HepG2 (cell line): ENCODE measurements around the gene NME4. TPM values are rescaled to one million over a fixed set of nuclear protein-coding genes. Genes with fewer than 3 reads are reported as not detected.

Experiments used
- HDAC2 ChIP-seq: sonication (generic); formaldehyde crosslinking; IDR thresholded peaks from 2 replicates; pipeline ENCODE4 v1.4.0; 2020; ENCODE audit warnings: missing genetic modification reagents
- ISL2 ChIP-seq: sonication (generic); formaldehyde crosslinking; IDR thresholded peaks from 2 replicates; pipeline ENCODE4 v1.5.0; 2020; ENCODE audit warnings: missing genetic modification reagents
- MLLT10 ChIP-seq: sonication (generic); formaldehyde crosslinking; IDR thresholded peaks from 2 replicates; pipeline ENCODE4 v1.4.0; 2020; ENCODE audit warnings: missing genetic modification reagents
- MTA3 ChIP-seq: sonication (generic); formaldehyde crosslinking; IDR thresholded peaks from 2 replicates; pipeline ENCODE4 v1.4.0; 2020; ENCODE audit warnings: missing genetic modification reagents
- NCOA2 ChIP-seq: sonication (generic); formaldehyde crosslinking; IDR thresholded peaks from 2 replicates; pipeline ENCODE4 v1.8.0; 2022; ENCODE audit warnings: inconsistent platforms
- NFIC ChIP-seq: IDR thresholded peaks from 2 replicates; pipeline ENCODE4 v1.6.1; 2012; ENCODE audit warnings: mild to moderate bottlenecking, low read length, inconsistent platforms
- RFX1 ChIP-seq: fragments of 450-650 bp; IDR thresholded peaks from 2 replicates; pipeline ENCODE4 v1.6.1; 2017
- SIN3A ChIP-seq: IDR thresholded peaks from 2 replicates; pipeline ENCODE4 v1.6.1; 2011; ENCODE audit warnings: low read depth, mild to moderate bottlenecking, control low read depth, low read length, borderline replicate concordance
- SPEN ChIP-seq: sonication (generic); formaldehyde crosslinking; IDR thresholded peaks from 2 replicates; pipeline ENCODE4 v1.5.1; 2020; ENCODE audit warnings: low read depth, mild to moderate bottlenecking, missing genetic modification reagents
- TEAD3 ChIP-seq: optimal IDR thresholded peaks from 2 replicates; pipeline ENCODE3; 2016; ENCODE audit warnings: borderline replicate concordance
- ZC3H4 ChIP-seq: sonication (generic); formaldehyde crosslinking; IDR thresholded peaks from 2 replicates; pipeline ENCODE4 v1.4.0; 2020; ENCODE audit warnings: missing genetic modification reagents, borderline replicate concordance
- ZNF776 ChIP-seq: sonication (generic); formaldehyde crosslinking; IDR thresholded peaks from 2 replicates; pipeline ENCODE4 v1.4.0; 2020; ENCODE audit warnings: mild to moderate bottlenecking, missing genetic modification reagents
- ZNF788 ChIP-seq: sonication (generic); formaldehyde crosslinking; IDR thresholded peaks from 2 replicates; pipeline ENCODE4 v1.5.0; 2020; ENCODE audit warnings: mild to moderate bottlenecking, missing genetic modification reagents, borderline replicate concordance
- ZNF891 ChIP-seq: sonication (generic); formaldehyde crosslinking; IDR thresholded peaks from 2 replicates; pipeline ENCODE4 v1.5.0; 2020; ENCODE audit warnings: mild to moderate bottlenecking, missing genetic modification reagents
- polyA plus RNA-seq, 8 experiments: library from polyadenylated mRNA; depleted of rRNA in 3 of 8; stranded (reverse) in 7 of 8; unstranded in 1 of 8; fragments of >200 nt; fragmentation: Illumina TruSeq in 4 of 8; extraction: Trizol in 4 of 8; gene quantifications; 2 replicates each; pipeline versions ENCODE4 v1.2.1 to v1.2.3, GENCODE V29; 2011 to 2016; ENCODE audit warnings: low read depth in 4 of 8, missing spikeins in 1 of 8, mixed read lengths in 1 of 8; ENCODE audit not compliant: insufficient read depth in 1 of 8
- total RNA-seq, 5 experiments: library from RNA; depleted of rRNA; stranded (reverse); fragments of >200 nt; fragmentation: Illumina TruSeq; extraction: Trizol; gene quantifications; 2 replicates each; pipeline ENCODE4 v1.2.3, GENCODE V29; 2016; ENCODE audit warnings: low read depth in 1 of 5
- TF ChIP-seq, protein P1 (sequence below): sonication (generic); formaldehyde crosslinking; IDR thresholded peaks from 2 replicates; pipeline ENCODE4 v1.4.0; 2020; ENCODE audit warnings: missing genetic modification reagents
- TF ChIP-seq, protein P2 (sequence below): sonication (generic); formaldehyde crosslinking; IDR thresholded peaks from 2 replicates; pipeline ENCODE4 v1.4.0; 2020; ENCODE audit warnings: missing genetic modification reagents
- TF ChIP-seq, protein P3 (sequence below): sonication (generic); formaldehyde crosslinking; IDR thresholded peaks from 2 replicates; pipeline ENCODE4 v1.5.0; 2020; ENCODE audit warnings: mild to moderate bottlenecking, missing genetic modification reagents

The NME4 gene
- total and polyA plus RNA-seq, 2 of the 13 experiments (the other 11 are each of a cell fraction or from before 2014, with no cell fraction given) = 121 to 263 TPM

- TF ChIP-seq ZNF776 (peak; percentile 61; the same call in 1 of the 2 replicates), MLLT10 (CRISPR knock-in tag) (no peak), SPEN (0 out of 2 replicates have a peak, but pooled peaks have one; percentile 21), SIN3A (peak; percentile 57; the same call in 1 of the 2 replicates), NFIC (no peak), NCOA2 (no peak), ISL2 (0 out of 2 replicates have a peak, but pooled peaks have one; percentile 28), ZNF788 (no peak), RFX1 (no peak), HDAC2 (CRISPR knock-in tag) (0 out of 2 replicates have a peak, but pooled peaks have one; percentile 9), TEAD3 (CRISPR knock-in tag) (no peak), ZC3H4 (no peak), MTA3 (CRISPR knock-in tag) (no peak), ZNF891 (CRISPR knock-in tag) (peak; percentile 35; the same call in 1 of the 2 replicates)
- TF ChIP-seq, protein P1, sequence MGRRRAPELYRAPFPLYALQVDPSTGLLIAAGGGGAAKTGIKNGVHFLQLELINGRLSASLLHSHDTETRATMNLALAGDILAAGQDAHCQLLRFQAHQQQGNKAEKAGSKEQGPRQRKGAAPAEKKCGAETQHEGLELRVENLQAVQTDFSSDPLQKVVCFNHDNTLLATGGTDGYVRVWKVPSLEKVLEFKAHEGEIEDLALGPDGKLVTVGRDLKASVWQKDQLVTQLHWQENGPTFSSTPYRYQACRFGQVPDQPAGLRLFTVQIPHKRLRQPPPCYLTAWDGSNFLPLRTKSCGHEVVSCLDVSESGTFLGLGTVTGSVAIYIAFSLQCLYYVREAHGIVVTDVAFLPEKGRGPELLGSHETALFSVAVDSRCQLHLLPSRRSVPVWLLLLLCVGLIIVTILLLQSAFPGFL = 0 out of 2 replicates have a peak, but pooled peaks have one; percentile 16
- TF ChIP-seq, protein P2, sequence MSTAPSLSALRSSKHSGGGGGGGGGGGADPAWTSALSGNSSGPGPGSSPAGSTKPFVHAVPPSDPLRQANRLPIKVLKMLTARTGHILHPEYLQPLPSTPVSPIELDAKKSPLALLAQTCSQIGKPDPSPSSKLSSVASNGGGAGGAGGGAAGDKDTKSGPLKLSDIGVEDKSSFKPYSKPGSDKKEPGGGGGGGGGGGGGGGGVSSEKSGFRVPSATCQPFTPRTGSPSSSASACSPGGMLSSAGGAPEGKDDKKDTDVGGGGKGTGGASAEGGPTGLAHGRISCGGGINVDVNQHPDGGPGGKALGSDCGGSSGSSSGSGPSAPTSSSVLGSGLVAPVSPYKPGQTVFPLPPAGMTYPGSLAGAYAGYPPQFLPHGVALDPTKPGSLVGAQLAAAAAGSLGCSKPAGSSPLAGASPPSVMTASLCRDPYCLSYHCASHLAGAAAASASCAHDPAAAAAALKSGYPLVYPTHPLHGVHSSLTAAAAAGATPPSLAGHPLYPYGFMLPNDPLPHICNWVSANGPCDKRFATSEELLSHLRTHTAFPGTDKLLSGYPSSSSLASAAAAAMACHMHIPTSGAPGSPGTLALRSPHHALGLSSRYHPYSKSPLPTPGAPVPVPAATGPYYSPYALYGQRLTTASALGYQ = no peak
- TF ChIP-seq, protein P3, sequence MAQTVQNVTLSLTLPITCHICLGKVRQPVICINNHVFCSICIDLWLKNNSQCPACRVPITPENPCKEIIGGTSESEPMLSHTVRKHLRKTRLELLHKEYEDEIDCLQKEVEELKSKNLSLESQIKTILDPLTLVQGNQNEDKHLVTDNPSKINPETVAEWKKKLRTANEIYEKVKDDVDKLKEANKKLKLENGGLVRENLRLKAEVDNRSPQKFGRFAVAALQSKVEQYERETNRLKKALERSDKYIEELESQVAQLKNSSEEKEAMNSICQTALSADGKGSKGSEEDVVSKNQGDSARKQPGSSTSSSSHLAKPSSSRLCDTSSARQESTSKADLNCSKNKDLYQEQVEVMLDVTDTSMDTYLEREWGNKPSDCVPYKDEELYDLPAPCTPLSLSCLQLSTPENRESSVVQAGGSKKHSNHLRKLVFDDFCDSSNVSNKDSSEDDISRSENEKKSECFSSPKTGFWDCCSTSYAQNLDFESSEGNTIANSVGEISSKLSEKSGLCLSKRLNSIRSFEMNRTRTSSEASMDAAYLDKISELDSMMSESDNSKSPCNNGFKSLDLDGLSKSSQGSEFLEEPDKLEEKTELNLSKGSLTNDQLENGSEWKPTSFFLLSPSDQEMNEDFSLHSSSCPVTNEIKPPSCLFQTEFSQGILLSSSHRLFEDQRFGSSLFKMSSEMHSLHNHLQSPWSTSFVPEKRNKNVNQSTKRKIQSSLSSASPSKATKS (CRISPR knock-in tag) = no peak
- TF ChIP-seq, all 625 proteins: peak for 48
Measured at GRCh38 chr16:381789-382717, 14.9 kb upstream of the NME4 start, which contains the start of gene PGAP6 (continued).
